DMS153 treated with DMSO at 0.1 percent for 48 hours (cell line): Measurements from ENCODE around the gene NTF4.

Experiments
- DNase-seq: peaks from one replicate; lab custom pipeline; 2025; ENCODE audit not compliant: unreplicated experiment; lab: John Stamatoyannopoulos, UW

The NTF4 gene

GRCh38 chr19:49091391-49092038, 26.9 kb upstream of the NTF4 start:
- no peak for DNase-seq

GRCh38 chr19:49086296-49086695, 21.7 kb upstream of the NTF4 start:
- DNase-seq = no peak

- DNase-seq = no peak
Measured at GRCh38 chr19:49085868-49086232, 21.2 kb upstream of the NTF4 start.

- peak; percentile 97 for DNase-seq
Measured at GRCh38 chr19:49085020-49085867, 20.6 kb upstream of the NTF4 start, which contains the start of gene SNRNP70. Gene SNRNP70 (plus strand): TSS chr19:49085451. CDS start chr19:49086415, 964 bp downstream.

GRCh38 chr19:49084206-49085019, 19.8 kb upstream of the NTF4 start:
- no peak for DNase-seq

- DNase-seq = no peak
Measured at GRCh38 chr19:49081273-49081672, 16.7 kb upstream of the NTF4 start.

GRCh38 chr19:49080392-49080791, 15.8 kb upstream of the NTF4 start:
- DNase-seq = no peak

GRCh38 chr19:49074869-49075268, 10.3 kb upstream of the NTF4 start:
- peak; percentile 14 for DNase-seq

- DNase-seq = no peak
Measured at GRCh38 chr19:49073514-49074378, 9.1 kb upstream of the NTF4 start.

GRCh38 chr19:49071860-49072547, 7.4 kb upstream of the NTF4 start:
- DNase-seq = no peak

GRCh38 chr19:49070416-49070815, 5.8 kb upstream of the NTF4 start:
- no peak for DNase-seq

GRCh38 chr19:49069026-49069425, 4.4 kb upstream of the NTF4 start:
- DNase-seq = no peak

GRCh38 chr19:49067554-49067953, 2.9 kb upstream of the NTF4 start:
- no peak for DNase-seq

- DNase-seq = no peak
Measured at GRCh38 chr19:49065905-49066512, 1.4 kb upstream of the NTF4 start.

- no peak for DNase-seq
Measured at GRCh38 chr19:49064029-49064629, 489 bp downstream of the NTF4 start.

GRCh38 chr19:49061445-49061844, 3.2 kb downstream of the NTF4 start:
- DNase-seq = no peak

GRCh38 chr19:49061000-49061399, 3.6 kb downstream of the NTF4 start:
- DNase-seq = no peak

- DNase-seq = no peak
Measured at GRCh38 chr19:49059053-49059452, 5.6 kb downstream of the NTF4 start.

- DNase-seq = no peak
Measured at GRCh38 chr19:49058562-49058961, 6.1 kb downstream of the NTF4 start.
